ENCODE measurements around the gene DNAJC10.
"Not testable (repeated sequence)": the region's sequence is repeated elsewhere in the genome, so short reads cannot be mapped to it uniquely, and the experiment has no call there.

The DNAJC10 gene

DNA sequence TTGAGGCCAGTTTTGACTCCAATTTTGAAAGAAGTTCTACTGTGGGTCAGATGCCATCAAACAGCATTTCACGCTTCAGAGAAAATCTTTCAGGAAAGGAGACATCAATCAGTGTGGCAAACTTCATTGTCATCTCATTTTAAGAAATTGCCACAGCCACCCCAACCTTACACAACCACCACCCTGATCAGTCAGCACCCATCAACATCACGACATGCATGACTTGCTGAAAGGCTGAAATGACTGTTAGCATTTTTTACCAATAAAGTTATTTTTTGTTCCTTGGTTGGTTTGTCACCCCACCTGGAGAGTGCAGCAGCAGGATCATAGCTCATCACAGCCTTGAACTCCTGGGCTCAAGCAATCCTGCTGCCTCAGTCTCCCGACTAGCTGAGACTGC, 10.4 kb downstream of the DNAJC10 start:
- no peak for DNase-seq (ENCODE audit: low spot score)

DNA sequence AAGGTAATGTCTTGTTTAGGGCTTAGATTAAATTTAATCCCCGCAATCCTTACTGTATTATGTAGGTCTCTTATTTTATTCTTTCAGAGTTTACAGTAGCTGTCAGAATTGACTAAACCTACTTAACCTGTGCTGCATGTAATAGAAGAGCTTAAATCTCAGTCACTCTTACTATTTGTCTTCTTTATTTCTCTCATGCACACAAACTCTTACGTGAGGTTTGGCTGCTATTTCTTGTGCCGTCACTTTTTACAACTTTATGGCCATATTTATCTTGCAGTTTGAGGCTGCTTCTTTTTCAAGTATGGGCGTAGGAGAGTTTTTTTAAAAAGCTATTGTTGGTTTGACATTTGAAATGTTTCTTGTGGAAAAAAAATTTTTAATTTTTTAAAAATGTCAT, 12.0 kb downstream of the DNAJC10 start:
- DNase-seq (ENCODE audit: low spot score): no peak

DNA sequence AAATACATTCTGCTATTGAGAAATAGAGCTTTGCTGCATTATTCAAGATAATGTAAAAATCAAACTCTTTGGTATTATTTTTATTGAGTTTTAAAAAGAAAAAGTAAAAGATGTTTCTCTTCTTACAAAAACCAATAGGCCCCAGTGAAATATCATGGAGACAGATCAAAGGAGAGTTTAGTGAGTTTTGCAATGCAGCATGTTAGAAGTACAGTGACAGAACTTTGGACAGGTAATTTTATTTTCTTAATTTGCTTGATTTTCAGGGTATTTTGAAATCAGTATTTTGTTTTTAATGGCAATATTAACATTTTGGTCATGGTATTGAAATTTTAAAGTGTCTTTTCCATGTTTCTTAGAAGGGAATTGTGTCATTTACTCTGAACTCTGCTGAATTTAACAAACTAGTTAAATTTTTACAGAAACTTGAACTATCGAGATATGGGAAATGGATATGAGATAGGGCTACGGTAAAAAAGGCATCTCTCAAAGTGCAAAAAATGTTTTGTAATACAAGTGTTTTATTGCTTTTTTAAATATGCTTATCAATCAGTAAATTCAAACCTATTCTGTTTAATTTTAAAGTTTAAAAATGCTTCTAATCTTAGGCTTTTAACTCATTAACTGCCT, 13.8 kb downstream of the DNAJC10 start:
- DNase-seq (ENCODE audit: low spot score): no peak

DNA sequence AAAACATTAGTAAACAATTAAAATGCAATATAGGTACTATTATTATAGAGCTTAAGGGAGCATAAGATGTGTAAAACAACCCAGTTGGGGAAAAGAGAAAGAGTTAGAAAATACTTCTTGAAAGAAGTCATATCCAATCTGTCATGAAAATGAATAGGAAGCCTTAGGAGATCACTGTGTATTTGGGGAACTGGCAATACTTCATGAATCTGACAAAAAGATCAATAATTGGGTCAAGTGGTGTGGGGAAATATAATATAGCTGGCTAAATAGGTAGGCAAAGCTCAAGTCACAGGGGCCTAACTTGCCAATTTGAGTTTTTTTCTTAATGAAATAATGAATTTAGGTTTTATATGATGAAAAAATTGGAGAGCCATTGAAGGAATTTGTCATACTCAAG, 14.4 kb downstream of the DNAJC10 start:
- no peak for DNase-seq (ENCODE audit: low spot score)

DNA sequence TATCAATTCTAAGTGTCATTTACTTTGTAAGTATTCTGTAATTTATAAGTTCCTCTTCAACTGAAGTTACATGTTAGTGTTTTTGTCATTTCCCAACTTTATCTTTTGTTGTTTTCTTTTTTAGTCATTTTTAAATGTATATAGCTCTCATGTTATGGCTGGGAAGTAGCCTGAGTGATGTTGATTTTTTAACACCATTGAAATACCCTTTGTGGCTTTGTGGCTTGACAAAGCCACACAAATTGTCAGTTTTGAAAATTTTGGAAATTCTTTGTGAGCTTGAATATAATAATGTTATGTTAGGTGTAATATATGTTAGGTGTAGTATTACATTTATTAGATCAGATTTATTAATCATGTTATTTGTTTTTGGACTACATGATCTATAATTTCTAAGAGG, 16.7 kb downstream of the DNAJC10 start:
- DNase-seq (ENCODE audit: low spot score): no peak

DNA sequence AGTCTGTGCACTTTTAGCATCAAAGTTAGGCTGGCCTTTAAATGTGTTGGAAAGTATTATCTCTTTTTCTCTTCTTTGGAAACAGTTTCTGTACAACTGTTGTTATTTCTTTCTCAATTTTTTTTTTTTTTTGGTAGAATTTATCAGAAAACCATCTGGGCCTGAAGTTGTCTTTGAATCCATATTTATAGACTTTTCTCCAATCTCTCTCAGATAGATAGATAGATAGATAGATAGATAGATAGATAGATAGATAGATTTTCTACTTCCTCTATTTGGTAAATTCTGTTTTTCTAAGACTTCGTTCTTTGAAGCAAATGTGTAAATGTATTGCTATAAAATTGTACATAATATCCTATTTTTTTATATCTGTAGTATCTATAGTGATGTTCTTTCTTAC, 17.5 kb downstream of the DNAJC10 start:
- no peak for DNase-seq (ENCODE audit: low spot score)

DNA sequence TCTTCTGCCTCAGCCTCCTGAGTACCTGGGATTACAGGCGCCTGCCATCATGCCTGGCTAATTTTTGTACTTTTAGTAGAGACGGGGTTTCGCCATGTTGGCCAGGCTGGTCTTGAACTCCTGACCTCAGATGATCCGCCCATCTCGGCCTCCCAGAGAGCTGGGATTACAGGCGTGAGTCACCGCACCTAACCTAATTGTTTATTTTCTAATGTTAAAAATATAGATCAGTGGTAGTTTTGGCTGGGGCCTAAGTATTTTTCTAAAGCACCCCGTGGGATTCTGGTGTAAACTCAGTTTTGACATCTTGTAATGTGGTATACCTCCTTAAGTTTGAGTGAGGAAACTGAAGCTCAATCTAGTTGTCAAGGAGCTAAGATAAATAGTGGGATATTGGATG, 20.8 kb downstream of the DNAJC10 start:
- DNase-seq (ENCODE audit: low spot score): not testable (repeated sequence)

DNA sequence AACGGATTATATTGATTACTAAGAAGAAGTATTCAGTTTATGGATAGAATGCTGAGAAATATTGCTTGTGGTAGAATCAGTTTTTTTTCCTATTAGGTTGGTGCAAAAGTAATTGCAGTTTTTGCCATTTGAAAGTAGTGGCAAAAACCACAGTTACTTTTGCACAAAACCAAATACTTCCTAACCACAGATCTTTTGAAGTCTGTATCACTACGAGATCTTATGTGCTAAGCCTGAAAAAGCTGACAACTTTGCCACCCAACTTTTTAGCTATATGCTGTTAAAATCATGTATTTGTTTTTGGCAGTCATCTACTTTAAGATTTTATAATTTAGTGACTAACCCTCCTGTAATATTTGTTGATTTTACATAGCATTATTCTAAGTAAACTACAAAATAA, 24.6 kb downstream of the DNAJC10 start:
- no peak for DNase-seq (ENCODE audit: low spot score)

DNA sequence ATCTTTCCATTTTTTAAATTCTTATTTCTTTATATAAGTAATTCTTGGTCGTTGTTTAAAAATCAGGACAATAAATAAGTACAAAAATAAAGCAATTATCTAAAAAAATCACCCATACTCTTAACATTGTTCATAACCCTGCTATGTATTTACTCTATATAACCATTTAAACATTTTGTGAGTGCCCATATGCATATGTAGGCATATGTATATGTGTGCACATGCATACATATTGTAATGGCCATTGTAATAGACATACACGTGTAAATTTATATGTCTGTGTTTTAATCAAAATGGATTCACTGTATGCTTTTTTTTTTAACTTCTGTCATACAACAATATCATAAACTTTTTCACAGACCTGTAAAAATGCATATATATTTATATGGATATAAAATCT, 25.6 kb downstream of the DNAJC10 start:
- no peak for DNase-seq (ENCODE audit: low spot score)

DNA sequence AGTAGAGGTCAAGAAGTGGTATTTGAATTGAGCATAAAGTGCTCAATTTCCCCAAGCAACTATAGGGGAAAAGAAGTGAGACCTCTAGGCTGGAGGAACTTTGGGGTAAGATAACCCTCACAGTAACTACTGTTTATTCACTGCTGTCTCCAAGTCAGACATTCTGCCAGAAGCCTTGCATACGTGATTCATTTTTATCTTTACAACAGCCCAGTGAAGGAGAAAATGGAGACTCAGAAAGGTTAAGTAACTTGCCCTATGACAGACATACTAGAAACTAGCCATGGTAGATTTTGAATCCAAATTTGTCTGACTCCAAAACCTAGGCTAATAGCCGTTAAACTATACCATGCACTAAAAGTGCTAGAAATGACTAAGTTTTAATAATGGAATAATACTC, 28.4 kb downstream of the DNAJC10 start:
- DNase-seq (ENCODE audit: low spot score): no peak

DNA sequence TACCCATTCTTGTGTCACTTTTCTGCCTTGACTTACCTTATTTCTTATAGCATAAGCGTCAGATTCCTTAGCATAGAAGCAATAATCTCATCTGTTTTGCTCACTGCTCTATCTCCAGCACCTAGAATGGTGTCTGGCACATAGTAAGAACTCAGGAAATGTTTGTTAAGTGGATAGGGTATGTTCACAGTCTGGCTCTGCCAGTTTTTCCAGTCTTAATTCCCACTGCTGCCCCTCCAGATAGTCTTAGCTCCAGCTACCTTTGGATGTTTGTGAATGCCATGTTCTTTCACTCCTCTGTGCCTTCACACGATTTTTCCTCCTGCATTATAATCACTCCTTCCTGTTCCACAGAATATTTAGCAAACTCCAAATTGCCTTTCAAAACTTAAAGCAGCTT, 29.0 kb downstream of the DNAJC10 start:
- no peak for DNase-seq (ENCODE audit: low spot score)

DNA sequence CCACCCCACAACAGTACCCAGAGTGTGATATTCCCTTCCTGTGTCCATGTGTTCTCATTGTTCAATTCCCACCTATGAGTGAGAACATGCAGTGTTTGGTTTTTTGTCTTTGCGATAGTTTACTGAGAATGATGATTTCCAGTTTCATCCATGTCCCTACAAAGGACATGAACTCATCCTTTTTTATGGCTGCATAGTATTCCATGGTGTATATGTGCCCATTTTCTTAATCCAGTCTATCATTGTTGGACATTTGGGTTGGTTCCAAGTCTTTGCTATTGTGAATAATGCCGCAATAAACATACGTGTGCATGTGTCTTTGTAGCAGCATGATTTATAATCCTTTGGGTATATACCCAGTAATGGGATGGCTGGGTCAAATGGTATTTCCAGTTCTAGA, 29.8 kb downstream of the DNAJC10 start:
- not testable (repeated sequence) for DNase-seq (ENCODE audit: low spot score)

DNA sequence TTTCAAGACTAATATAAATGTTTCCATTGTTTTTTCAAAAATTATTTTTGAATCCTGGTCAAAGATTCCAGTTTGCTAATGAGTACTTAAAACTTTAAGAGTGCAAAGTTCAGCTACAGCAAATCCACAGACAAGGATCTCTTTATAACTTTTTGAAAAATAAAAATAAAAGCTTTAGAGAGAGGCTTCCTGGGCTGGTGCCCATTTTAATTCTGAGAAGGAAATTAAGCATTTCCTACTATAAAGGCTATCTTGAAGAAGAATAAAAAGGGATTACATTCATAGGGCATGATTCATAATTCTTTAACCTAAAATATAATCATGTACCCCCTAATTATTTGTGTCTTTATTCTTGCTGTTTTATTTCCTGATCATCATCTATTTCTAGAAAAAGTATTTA, 38.2 kb downstream of the DNAJC10 start:
- DNase-seq (ENCODE audit: low spot score): no peak

DNA sequence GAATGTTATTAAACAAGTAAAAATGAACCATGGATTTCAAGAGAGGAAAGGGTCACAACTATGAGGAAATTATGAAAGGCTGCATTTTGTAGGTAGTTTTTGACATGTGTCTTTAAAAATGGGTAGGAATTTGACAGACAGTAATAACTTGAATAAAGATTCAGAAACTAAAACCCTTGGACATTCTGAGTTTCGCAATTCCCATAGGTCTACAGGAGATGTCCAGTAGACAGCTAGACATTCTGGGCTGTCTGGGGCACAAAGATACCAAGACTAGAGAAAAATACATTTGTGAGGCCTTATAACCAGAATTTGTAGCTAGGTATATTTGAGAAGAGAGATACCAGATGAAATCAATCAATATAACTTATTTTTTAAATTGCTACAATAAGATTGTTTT, 42.3 kb downstream of the DNAJC10 start:
- DNase-seq (ENCODE audit: low spot score): no peak

DNA sequence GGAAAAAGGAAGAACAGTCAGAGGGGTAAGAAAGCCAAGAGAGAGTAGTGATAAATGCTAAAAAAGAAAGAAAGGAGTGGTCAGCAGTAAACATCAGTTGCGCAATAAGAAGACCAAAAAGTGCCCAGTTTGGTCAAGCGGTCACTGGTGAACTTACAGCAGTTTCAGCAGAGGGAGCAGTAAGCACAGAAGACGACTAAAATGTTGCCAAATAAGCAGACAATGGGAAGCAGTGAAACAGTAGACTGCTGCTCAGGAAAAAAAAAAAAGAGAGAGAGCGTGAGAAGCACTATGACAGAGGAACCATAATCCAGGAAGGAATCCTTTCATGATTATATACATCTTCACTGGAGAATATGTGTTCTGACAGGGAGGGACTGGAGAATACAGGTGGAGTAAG, 45.8 kb downstream of the DNAJC10 start:
- DNase-seq (ENCODE audit: low spot score): no peak

DNA sequence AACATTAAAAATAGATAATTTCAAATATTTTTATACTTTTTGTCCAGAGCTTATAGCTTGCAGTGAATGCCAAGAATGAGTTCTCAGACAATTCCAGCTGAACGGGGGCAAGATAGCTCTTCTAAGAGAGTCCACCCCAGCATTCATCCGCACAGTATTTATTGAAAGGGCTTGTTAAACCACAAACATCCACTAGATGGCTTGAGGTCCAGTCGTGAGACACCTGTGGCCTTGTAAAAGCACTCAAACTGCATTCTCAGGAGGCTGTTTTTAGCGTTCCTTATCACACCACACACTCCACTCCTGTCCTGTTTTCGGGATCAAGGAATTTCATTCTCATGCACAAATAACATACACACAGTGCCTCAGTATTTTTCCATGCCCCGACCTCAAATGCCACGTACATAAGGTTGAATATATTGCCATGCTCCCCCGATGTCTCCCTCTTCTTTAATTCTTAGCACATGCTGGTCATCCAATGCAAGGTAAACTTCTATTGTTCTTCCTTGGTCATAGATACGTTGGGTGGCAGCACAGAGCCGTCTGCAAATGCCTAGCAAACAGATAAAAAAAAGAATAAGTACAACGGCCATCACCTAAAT, 47.4 kb downstream of the DNAJC10 start:
- DNase-seq (ENCODE audit: low spot score): peak; percentile 50

DNA sequence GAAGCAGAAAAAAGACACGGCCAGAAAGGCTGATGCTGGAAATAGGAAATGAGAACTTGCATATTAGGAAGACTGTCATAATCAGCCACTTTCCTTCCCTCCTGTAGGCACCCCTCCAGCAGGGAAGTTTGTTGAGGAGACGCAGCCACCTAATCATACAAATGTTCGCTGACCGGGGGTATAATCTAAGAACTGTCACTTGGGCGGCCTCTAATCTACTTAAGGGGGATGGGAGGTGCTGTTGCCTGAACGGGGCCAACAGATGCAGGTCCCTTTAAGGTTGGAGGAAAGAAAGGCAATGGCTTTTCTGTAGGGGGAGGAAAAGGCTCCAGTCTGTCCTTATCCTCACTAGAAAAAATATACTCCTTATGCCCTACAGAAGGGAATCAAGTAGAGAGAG, 50.6 kb downstream of the DNAJC10 start:
- no peak for DNase-seq (ENCODE audit: low spot score)

DNA sequence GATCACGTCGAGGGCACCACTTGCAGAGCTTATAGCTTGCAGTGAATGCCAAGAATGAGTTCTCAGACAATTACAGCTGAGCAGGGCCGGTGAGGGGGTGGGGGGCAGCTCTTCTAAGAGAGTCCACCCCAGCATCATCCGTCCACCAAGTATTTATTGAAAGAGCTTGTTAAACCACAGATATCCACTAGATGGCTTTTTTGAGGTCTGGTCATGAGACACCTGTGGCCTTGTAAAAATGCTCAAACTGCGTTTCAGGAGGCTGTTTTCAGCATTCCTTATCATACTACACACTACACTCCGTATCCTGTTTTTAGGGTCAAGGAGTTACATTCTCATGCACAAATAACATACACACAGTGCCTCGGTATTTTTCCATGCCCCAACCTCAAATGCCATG, 51.5 kb downstream of the DNAJC10 start:
- DNase-seq (ENCODE audit: low spot score): peak; percentile 37

DNA sequence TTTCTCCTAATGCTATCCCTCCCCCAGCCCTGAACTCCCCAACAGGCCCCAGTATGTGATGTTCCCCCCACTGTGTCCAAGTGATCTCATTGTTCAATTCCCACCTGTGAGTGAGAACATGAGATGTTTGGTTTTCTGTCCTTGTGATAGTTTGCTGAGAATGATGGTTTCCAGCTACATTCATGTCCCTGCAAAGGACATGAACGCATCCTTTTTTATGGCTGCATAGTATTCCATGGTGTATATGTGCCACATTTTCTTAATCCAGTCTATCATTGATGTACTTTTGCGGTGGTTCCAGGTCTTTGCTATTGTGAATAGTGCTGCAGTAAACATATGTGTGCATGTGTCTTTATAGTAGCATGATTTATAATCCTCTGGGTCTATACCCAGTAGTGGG, 52.9 kb downstream of the DNAJC10 start:
- DNase-seq (ENCODE audit: low spot score): not testable (repeated sequence)

DNA sequence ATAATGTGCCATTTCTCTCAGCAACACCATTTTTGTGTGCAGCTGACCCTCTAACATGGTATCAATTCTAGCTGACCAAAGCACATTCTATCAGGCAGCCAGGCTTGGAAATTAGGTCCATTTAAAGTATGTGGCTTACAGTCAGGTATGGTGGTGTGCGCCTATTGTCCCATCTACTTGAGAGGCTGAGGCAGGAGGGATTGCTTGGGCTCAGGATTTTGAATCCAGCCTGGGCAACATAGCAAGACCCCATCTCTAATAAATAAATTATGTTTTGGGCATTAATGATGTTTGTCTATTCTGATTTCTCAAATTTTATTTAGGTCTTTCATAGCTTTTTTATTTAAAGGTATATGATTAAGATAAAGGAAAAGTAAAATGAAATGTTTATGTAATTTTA, 63.3 kb downstream of the DNAJC10 start:
- DNase-seq (ENCODE audit: low spot score): no peak

DNA sequence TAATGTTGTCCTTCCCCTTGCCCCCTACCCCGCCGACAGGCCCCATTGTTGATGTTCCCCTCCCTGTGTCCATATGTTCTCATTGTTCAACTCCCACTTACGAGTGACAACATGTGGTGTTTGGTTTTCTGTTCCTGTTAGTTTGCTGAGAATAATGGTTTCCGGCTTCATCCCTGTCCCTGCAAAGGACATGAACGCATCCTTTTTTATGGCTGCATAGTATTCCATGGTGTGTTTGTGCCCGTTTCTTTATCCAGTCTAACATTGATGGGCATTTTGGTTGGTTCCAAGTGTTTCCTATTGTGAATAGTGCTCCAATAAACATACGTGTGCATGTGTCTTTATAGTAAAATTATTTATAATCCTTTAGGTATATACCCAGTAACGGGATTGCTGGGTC, 65.0 kb downstream of the DNAJC10 start:
- DNase-seq (ENCODE audit: low spot score): not testable (repeated sequence)

DNA sequence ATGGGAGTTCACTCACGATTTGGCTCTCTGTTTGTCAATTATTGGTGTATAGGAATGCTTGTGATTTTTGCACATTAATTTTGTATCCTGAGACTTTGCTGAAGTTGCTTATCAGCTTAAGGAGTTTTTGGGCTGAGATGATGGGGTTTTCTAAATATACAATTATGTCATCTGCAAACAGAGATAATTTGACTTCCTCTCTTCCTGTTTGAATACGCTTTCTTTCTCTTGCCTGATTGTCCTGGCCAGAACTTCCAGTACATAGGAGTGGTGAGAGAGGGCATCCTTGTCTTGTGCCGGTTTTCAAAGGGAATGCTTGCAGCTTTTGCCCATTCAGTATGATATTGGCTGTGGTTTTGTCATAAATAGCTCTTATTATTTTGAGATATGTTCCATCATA, 66.6 kb downstream of the DNAJC10 start:
- not testable (repeated sequence) for DNase-seq (ENCODE audit: low spot score)

DNA sequence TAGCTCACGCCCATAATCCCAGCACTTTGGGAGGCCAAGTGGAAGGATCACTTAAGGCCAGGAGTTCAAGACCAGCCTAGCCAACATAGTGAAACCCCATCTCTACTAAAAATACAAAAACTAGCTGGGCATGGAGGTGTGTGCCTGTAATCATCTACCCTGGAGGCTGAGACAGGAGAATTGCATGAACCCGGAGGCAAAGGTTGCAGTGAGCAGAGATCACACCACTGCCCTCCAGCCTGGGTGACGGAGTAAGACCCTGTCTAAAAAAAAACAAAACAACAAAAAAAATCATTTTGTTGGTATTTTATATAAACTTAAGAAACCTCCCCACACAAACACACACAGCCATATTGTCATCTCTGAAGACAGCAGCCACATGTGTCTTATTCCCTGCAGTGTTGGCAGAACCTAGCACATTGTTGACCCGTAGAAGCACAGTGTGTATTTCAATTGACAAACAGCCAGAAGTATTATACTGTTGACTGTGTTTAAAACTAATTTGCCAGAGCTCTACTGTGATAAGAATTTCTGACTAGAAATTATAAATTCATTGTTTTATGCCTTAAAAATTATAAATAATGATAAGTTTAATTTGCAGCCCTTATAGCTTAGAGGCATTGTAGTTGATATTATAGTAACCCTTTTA, 68.1 kb downstream of the DNAJC10 start:
- DNase-seq (ENCODE audit: low spot score): no peak

DNA sequence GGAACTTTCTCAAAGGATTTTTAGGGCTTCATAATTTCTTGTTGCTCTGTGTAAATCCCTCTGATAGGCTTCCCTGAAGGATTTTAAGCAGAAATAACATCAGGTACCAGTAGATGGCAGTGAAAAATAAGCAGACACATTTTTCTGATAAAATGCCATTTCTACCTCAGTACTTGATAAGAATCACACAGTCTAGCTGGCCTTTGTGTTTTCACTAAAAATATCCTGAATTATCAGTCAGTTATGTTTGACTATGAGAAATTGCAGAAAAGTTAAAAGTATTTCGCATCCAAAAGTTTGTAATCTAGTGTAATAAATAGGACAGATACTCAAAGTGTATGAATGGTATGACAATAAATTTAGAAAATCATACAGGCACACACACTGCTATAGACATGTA, 68.7 kb downstream of the DNAJC10 start:
- DNase-seq (ENCODE audit: low spot score): peak; percentile 29

All from D341Med (cell line).